WI38 (cell line): ENCODE data around the gene TAMALIN.

Experiments used
- H3K4me3 ChIP-seq: 2 replicates; pipeline ENCODE4 v1.5.1; 2011; ENCODE audit warnings: low read depth, mild to moderate bottlenecking, control low read depth, low read length
- TF ChIP-seq, protein P1 (sequence below): IDR thresholded peaks from 2 replicates; pipeline ENCODE4 v1.5.1; 2012; ENCODE audit warnings: low read depth, mild to moderate bottlenecking, control low read depth, low read length

The TAMALIN gene

DNA sequence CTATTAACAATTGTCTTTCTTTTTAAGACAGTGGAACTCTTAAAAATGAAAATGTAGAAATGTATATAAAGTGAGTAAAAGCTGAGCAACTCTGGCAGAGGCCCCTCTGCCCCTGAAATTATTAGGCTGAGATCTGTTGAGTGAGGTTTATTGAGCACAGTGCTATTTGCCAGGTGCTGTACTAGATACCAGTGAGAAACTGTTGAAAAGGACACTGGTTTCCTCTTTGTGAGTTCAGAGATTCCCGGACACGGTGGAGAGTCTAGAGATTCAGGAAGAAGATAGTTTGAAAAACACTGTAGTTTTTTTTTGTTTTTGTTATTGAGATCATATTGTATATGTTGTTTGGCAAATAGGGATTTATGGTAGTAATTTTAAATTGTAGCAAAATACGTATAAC, 44.0 kb upstream of the TAMALIN start:
- no peak overlapping the region for H3K4me3 ChIP-seq
- TF ChIP-seq, protein P1, sequence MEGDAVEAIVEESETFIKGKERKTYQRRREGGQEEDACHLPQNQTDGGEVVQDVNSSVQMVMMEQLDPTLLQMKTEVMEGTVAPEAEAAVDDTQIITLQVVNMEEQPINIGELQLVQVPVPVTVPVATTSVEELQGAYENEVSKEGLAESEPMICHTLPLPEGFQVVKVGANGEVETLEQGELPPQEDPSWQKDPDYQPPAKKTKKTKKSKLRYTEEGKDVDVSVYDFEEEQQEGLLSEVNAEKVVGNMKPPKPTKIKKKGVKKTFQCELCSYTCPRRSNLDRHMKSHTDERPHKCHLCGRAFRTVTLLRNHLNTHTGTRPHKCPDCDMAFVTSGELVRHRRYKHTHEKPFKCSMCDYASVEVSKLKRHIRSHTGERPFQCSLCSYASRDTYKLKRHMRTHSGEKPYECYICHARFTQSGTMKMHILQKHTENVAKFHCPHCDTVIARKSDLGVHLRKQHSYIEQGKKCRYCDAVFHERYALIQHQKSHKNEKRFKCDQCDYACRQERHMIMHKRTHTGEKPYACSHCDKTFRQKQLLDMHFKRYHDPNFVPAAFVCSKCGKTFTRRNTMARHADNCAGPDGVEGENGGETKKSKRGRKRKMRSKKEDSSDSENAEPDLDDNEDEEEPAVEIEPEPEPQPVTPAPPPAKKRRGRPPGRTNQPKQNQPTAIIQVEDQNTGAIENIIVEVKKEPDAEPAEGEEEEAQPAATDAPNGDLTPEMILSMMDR = no peak

GRCh38 chr12:51963477-51963876, 43.3 kb upstream of the TAMALIN start:
- TF ChIP-seq, protein P1 = no peak
- H3K4me3 ChIP-seq = no peak overlapping the region

DNA sequence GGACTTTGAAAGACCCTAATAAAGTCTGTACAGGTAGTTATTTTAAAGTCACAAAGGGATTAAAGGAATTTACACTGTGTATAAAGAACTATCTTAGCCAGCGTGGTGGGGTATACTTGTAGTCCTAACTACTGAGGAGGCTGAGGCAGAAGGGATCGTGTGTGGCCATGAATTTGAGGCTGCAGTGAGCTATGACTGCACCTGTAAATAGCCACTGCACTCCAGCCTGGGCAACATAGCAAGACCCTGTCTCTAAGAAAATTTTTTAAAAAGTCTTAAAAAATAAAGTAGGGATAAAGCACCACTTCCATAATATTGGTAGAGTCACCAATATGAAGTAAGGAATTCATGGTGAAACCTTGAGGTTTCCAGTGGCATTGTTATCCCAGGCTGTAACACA, 37.1 kb upstream of the TAMALIN start:
- TF ChIP-seq, protein P1 = no peak
- H3K4me3 ChIP-seq = no peak overlapping the region

- peak overlapping the region; percentile 32 for H3K4me3 ChIP-seq
- TF ChIP-seq, protein P1 = peak; percentile 87
Measured at GRCh38 chr12:51970904-51971646, 35.7 kb upstream of the TAMALIN start.

- TF ChIP-seq, protein P1 = no peak
- H3K4me3 ChIP-seq = no peak overlapping the region
Measured at GRCh38 chr12:51971679-51972421, 34.9 kb upstream of the TAMALIN start.

- TF ChIP-seq, protein P1 = no peak
Measured at GRCh38 chr12:51972422-51972812, 34.3 kb upstream of the TAMALIN start.

GRCh38 chr12:51972849-51973273, 33.9 kb upstream of the TAMALIN start:
- TF ChIP-seq, protein P1 = no peak

More at GRCh38 chr12:51972422-51972812, 34.3 kb upstream of the TAMALIN start:
- H3K4me3 ChIP-seq = no peak overlapping the region

More at GRCh38 chr12:51972849-51973273, 33.9 kb upstream of the TAMALIN start:
- H3K4me3 ChIP-seq = no peak overlapping the region
